ENCODE measurements around the gene ISOC1. TPM values are rescaled to one million over a fixed set of nuclear protein-coding genes. Genes with fewer than 3 reads are reported as not detected.

Gene ISOC1
- 11.0 and 16.5 TPM in 2 replicates for total RNA-seq

DNA sequence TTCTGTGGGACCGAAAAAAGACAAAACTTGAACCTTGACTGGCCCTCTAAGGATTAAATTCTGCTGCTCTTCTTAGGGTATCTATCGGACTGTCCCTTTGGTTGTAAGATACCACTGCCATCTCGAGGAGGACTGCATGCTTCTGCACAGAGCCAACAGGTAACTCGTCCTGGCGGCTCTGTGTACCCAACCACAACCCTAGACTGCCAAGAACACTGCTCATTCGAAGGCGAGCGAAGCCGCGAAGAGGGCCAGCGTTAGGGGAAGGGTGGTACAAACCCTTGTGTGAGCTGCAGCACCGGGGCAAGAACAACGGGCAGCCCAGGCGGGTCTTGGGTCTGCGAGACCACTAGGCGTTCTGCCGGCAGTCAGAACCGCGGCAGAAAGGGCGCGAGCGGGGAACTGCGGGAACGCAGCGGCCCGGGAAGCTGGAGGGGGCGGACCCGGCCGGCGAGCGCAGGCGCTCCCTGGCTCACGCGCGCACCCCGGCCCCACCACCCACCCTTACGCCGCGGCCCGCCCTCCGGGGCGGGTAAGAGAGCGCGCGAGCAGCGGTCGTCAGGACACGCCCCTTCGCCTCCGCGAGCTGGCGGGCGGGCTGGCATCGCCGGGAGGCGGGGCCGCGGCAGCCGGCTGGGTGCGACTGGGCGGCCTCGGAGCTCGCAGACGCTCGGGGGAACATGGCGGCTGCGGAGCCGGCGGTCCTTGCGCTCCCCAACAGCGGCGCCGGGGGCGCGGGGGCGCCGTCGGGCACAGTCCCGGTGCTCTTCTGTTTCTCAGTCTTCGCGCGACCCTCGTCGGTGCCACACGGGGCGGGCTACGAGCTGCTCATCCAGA, at the start of gene ISOC1:
ISOC1 (plus strand) TSS at position 663 of the 837 bp plus-strand sequence; CDS start at position 681, 18 bp downstream.

Other genes starting within 250 kb of the ISOC1 start
- gene SLC27A6, start 129.3 kb upstream of the ISOC1 start, total RNA-seq, result under 0.01 TPM in 1 of 2 replicates, not detected in the other

Data from bladder microvascular endothelial cell (primary cell).